Mucosa of descending colon (tissue), 3 donors: ENCODE data around the gene MRPS10. TPM values are rescaled to one million over a fixed set of nuclear protein-coding genes. Genes with fewer than 3 reads are reported as not detected.
A peak's percentile ranks its signal among the peaks of the same experiment; 100 is the strongest.

Source experiments
- ATAC-seq: fragments of 200-7000 bp; cut with Tn5 transposase; one replicate; pipeline ENCODE4 v1.9.1; 2020; ENCODE audit warnings: mild to moderate bottlenecking, moderate library complexity
- DNase-seq, 3 donors: peaks; one replicate each; pipeline ENCODE4 v3.0.0-alpha.2; 2020
- H3K36me3 ChIP-seq: fragments of 200-600 bp; one replicate; pipeline ENCODE4 v1.8.0; 2021; ENCODE audit warnings: low read depth, mild to moderate bottlenecking
- H3K4me1 ChIP-seq: fragments of 200-600 bp; one replicate; pipeline ENCODE4 v1.8.0; 2021; ENCODE audit warnings: low read depth, mild to moderate bottlenecking
- H3K4me3 ChIP-seq: fragments of 200-600 bp; one replicate; pipeline ENCODE4 v1.8.0; 2021; ENCODE audit warnings: mild to moderate bottlenecking
- H3K9me3 ChIP-seq: fragments of 200-600 bp; one replicate; pipeline ENCODE4 v1.8.0; 2021; ENCODE audit warnings: mild to moderate bottlenecking
- intact Hi-C, 2 donors: fragments of 100-400 bp; cut with DNase I in 1 of 2; cut with micrococcal nuclease in 1 of 2; formaldehyde crosslinking; loops; one replicate each; pipeline versions ENCODE4 v1.11.0 to v1.11.1; 2022; cut with DNase I, micrococcal nuclease
- total RNA-seq, 3 donors: library from RNA; stranded (reverse); fragmentation: NEBNext Ultra II Directional in 2 of 3; extraction: Animal tissue kit (Norgen Biotek cat#: 25700) in 2 of 3; gene quantifications; one replicate each; pipeline versions ENCODE4 v1.2.1 to v1.2.4, GENCODE V29; 2021 to 2023
- TF ChIP-seq, protein P1 (sequence below): fragments of 200-600 bp; IDR thresholded peaks from one replicate; pipeline ENCODE4 v1.8.0; 2022; ENCODE audit warnings: antibody characterized with exemption, mild to moderate bottlenecking
- donor health status: DM: no; HTN: no; CAD: no; lungs with moderate emphysema.
- donor health status: DM: no; HTN: no; CAD: no.
- donor health status: DM: no; HTN: yes; CAD: no.

The MRPS10 gene
- total RNA-seq, 3 donors from 2014 or later, result 22.2 to 31.7 (median 31.5) TPM

GRCh38 chr6:42166444-42167141, 51.1 kb downstream of the MRPS10 start:
- Histone ChIP-seq H3K9me3 (no peaks in the 10 kb centered on the region), H3K4me1 (no peaks in the 10 kb centered on the region), H3K4me3 (no peak overlapping the region), H3K36me3 (no peaks in the 10 kb centered on the region)
- peak; percentile 63 to 86 (median 72) for DNase-seq
- TF ChIP-seq, protein P1, sequence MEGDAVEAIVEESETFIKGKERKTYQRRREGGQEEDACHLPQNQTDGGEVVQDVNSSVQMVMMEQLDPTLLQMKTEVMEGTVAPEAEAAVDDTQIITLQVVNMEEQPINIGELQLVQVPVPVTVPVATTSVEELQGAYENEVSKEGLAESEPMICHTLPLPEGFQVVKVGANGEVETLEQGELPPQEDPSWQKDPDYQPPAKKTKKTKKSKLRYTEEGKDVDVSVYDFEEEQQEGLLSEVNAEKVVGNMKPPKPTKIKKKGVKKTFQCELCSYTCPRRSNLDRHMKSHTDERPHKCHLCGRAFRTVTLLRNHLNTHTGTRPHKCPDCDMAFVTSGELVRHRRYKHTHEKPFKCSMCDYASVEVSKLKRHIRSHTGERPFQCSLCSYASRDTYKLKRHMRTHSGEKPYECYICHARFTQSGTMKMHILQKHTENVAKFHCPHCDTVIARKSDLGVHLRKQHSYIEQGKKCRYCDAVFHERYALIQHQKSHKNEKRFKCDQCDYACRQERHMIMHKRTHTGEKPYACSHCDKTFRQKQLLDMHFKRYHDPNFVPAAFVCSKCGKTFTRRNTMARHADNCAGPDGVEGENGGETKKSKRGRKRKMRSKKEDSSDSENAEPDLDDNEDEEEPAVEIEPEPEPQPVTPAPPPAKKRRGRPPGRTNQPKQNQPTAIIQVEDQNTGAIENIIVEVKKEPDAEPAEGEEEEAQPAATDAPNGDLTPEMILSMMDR, result peak; percentile 96
- ATAC-seq, result peak; percentile 94
- intact Hi-C loops, result loop anchor here (1.0 to 5.0 kb wide), 2 partner anchors 89 to 91 kb away; no protein-coding TSS in a partner anchor

DNA sequence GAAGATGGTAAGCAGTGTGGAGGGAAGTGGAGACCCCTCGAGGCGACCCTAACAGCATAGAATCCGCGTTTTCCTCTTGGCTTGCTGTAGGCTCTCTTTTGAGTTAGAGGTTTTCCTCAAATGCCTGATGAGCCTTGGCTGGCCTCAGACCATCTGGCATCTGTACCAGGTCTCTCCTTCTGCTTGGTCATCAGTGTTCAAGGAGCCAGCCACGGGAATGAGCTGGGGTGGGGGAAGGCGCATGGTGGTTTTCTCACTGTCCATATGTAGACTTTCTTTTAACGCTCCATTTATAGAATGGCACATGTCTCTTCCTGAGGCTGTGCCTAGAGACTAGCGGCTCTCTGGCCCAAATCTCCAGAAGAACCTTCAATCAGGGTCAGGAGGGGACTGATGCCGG, 52.6 kb downstream of the MRPS10 start:
- intact Hi-C loops, result loop anchor here in 1 of 2 donors (5.0 kb wide), 1 partner anchor 88 kb away; no protein-coding TSS in a partner anchor
- Histone ChIP-seq H3K36me3 (no peaks in the 10 kb centered on the region), H3K9me3 (no peaks in the 10 kb centered on the region), H3K4me1 (no peaks in the 10 kb centered on the region), H3K4me3 (no peak overlapping the region)
- TF ChIP-seq, protein P1, result no peak
- ATAC-seq, result no peak
- DNase-seq, result no peak

DNA sequence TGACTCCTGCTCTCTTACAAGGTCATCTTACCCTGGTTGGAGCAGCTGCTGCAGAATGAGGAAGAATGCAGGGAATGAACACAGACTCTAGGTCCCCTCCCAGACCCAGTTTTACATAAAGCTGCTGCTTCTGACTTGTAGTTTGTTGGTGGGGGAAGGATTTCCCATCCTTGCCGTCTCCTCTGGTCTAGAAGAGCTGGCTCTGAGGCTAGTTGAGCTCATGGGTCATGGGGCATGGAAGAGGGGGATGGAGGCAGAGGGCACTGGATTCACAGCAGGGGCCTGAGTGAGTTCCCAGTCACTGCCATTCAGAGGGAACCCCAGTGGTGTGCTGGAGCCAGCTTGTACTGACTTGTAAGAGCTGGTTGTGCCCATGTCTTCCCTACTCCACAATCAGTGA, 53.7 kb downstream of the MRPS10 start:
- TF ChIP-seq, protein P1, result no peak
- H3K36me3 ChIP-seq, result no peaks in the 10 kb centered on the region
- no peaks in the 10 kb centered on the region for H3K4me1 ChIP-seq
- H3K4me3 ChIP-seq, result no peak overlapping the region
- intact Hi-C loops, result no loop called here
- no peak for ATAC-seq
- no peak for DNase-seq
- H3K9me3 ChIP-seq, result no peaks in the 10 kb centered on the region

DNA sequence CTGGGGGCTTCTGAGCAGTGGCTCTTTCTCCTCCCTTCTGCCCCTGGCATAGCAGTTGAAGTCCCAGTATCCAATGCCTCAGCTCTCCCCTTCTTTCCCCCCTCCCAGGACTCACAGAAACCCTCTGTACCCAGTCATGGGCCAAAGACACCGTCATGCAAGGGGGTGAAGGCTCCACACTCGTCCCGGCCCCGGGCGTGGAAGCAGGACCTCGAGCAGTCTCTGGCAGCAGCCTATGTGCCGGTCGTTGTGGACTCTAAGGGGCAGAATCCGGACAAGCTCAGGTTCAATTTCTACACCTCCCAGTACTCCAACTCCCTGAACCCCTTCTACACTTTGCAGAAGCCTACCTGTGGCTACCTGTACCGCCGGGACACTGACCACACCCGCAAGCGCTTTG, 54.8 kb downstream of the MRPS10 start:
- intact Hi-C loops, result no loop called here
- no peaks in the 10 kb centered on the region for H3K36me3 ChIP-seq
- ATAC-seq (no peak), DNase-seq (no peak)
- TF ChIP-seq, protein P1, result no peak
- no peak overlapping the region for H3K4me3 ChIP-seq
- H3K9me3 ChIP-seq, result no peaks in the 10 kb centered on the region
- H3K4me1 ChIP-seq, result no peaks in the 10 kb centered on the region

DNA sequence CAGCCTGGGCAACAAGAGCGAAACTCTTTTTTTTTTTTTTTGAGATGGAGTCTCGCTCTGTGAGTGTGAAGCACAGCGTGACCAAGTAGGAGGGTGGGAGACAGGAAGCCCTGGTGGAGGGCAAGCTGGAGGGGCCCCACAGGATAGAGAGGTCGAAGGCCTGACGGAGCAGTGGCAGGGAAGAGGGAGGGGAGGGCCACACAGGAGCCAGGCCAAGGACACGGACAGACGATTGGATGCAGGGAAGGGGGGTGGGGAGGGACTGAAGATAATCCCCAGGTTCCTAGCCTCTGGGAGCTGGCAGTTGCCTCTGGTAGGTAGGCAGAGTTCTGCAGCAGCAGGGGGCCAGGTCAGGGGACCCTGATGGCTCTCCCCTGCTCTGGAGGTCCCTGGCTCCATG, 55.3 kb downstream of the MRPS10 start:
- Histone ChIP-seq H3K36me3 (no peaks in the 10 kb centered on the region), H3K4me1 (no peaks in the 10 kb centered on the region), H3K9me3 (no peaks in the 10 kb centered on the region), H3K4me3 (no peak overlapping the region)
- ATAC-seq (no peak), DNase-seq (no peak)
- intact Hi-C loops, result no loop called here
- TF ChIP-seq, protein P1, result no peak
